NT2/D1 (cell line): ENCODE measurements around the gene MCM8.

ENCODE experiments used
- SUZ12 ChIP-seq: IDR thresholded peaks from 2 replicates; pipeline ENCODE4 v1.6.1; 2011; ENCODE audit not compliant: insufficient read length, insufficient read depth; ENCODE audit errors: extremely low read depth
- YY1 ChIP-seq: IDR thresholded peaks from 2 replicates; pipeline ENCODE4 v1.6.1; 2011; ENCODE audit not compliant: insufficient read length, insufficient read depth
- ZNF274 ChIP-seq: IDR thresholded peaks from 2 replicates; pipeline ENCODE4 v1.6.1; 2011; ENCODE audit warnings: mild to moderate bottlenecking, low read depth, low read length

GRCh38 chr20:5933802-5934436, 16.5 kb upstream of the MCM8 start:
- no peak for TF ChIP-seq SUZ12
- no peak for TF ChIP-seq ZNF274
- no peak for TF ChIP-seq YY1
